A549 (cell line): ENCODE data around the gene FKBP8. TPM values are rescaled to one million over a fixed set of nuclear protein-coding genes. Genes with fewer than 3 reads are reported as not detected.

Experiments used
- ATAC-seq, 2 experiments: fragments of 200-7000 bp in 1 of 2; fragments of >200 bp in 1 of 2; cut with Nextera tagmentation in 1 of 2; cut with Tn5 transposase in 1 of 2; 3 replicates each; pipeline versions ENCODE4 v1.8.0 to v1.9.1; 2018 to 2020; ENCODE audit warnings: mild to moderate bottlenecking in 1 of 2, moderate library complexity in 1 of 2
- CTCF ChIA-PET: fragments of 300-600 bp; sonication (Branson Sonifier 250); formaldehyde crosslinking; extraction: SDS; loops from one replicate; lab custom pipeline; 2021; ENCODE audit warnings: antibody characterized with exemption, inconsistent platforms; lab: Yijun Ruan, JAX
- POLR2A ChIA-PET: fragments of 350-600 bp; formaldehyde crosslinking; extraction: SDS; loops from one replicate; lab custom pipeline; 2021; ENCODE audit warnings: antibody characterized with exemption, inconsistent platforms; lab: Yijun Ruan, JAX
- DNase-seq, 2 experiments: peaks; one replicate each; pipeline versions ENCODE4 v3.0.0 to v3.0.0-alpha.2; 2011 to 2016; ENCODE audit warnings: low read depth in 1 of 2, low spot score in 1 of 2
- FAIRE-seq: peaks from 2 replicates; lab custom pipeline; 2011; peaks lifted over from hg19 to GRCh38; lab: Jason Lieb, UNC
- H3K27ac ChIP-seq, 2 experiments: fragments of >200 bp; sonication (Bioruptor Twin); formaldehyde crosslinking; 3 replicates each; pipeline ENCODE4 v1.5.1; 2016 to 2017
- H3K4me1 ChIP-seq: fragments of >200 bp; sonication (Bioruptor Twin); formaldehyde crosslinking; 3 replicates; pipeline ENCODE4 v1.6.1; 2016
- H3K4me2 ChIP-seq: fragments of >200 bp; sonication (Bioruptor Twin); formaldehyde crosslinking; 3 replicates; pipeline ENCODE4 v1.6.1; 2016
- H3K4me3 ChIP-seq: fragments of >200 bp; sonication (Bioruptor Twin); formaldehyde crosslinking; 3 replicates; pipeline ENCODE4 v1.5.1; 2016
- H3K9me3 ChIP-seq: fragments of >200 bp; sonication (Bioruptor Twin); formaldehyde crosslinking; 3 replicates; pipeline ENCODE4 v1.6.1; 2016
- CBX2 ChIP-seq: fragments of 200-600 bp; sonication (generic); IDR thresholded peaks from 2 replicates; pipeline ENCODE4 v1.6.1; 2016; ENCODE audit warnings: low read depth, mild to moderate bottlenecking, borderline replicate concordance
- CBX8 ChIP-seq: fragments of 200-600 bp; sonication (generic); IDR thresholded peaks from 2 replicates; pipeline ENCODE4 v1.6.1; 2016
- FOSB ChIP-seq: fragments of 250-450 bp; sonication (Bioruptor Pico); IDR thresholded peaks from 2 replicates; pipeline ENCODE4 v1.5.0; 2020; ENCODE audit warnings: mild to moderate bottlenecking, moderate library complexity
- HDAC2 ChIP-seq: fragments of 200-600 bp; sonication (generic); IDR thresholded peaks from 2 replicates; pipeline ENCODE4 v1.6.1; 2016
- HES2 ChIP-seq: fragments of >200 bp; sonication (Bioruptor Twin); formaldehyde crosslinking; IDR thresholded peaks from 2 replicates; pipeline ENCODE4 v1.6.1; 2016
- HEYL ChIP-seq: fragments of 250-450 bp; sonication (Bioruptor Pico); IDR thresholded peaks from 2 replicates; pipeline ENCODE4 v1.8.0; 2021; ENCODE audit warnings: mild to moderate bottlenecking, moderate library complexity
- JUNB ChIP-seq: fragments of >200 bp; sonication (Bioruptor Twin); formaldehyde crosslinking; IDR thresholded peaks from 2 replicates; pipeline ENCODE4 v1.6.1; 2016
- KDM1A ChIP-seq: fragments of 200-600 bp; sonication (generic); IDR thresholded peaks from 2 replicates; pipeline ENCODE4 v1.6.1; 2016; ENCODE audit warnings: low read depth, mild to moderate bottlenecking
- MAZ ChIP-seq: fragments of 150-350 bp; IDR thresholded peaks from 2 replicates; pipeline ENCODE4 v1.6.1; 2014; ENCODE audit warnings: antibody characterized with exemption, low read depth, low read length, borderline replicate concordance
- MYC ChIP-seq: IDR thresholded peaks from 2 replicates; pipeline ENCODE4 v1.6.1; 2012; ENCODE audit warnings: mild to moderate bottlenecking, inconsistent platforms, low read length, improper control_type of control experiment, borderline replicate concordance
- PBX3 ChIP-seq: IDR thresholded peaks from 2 replicates; pipeline ENCODE4 v1.6.1; 2012
- PHF8 ChIP-seq: fragments of 200-600 bp; sonication (generic); IDR thresholded peaks from 2 replicates; pipeline ENCODE4 v1.6.1; 2016; ENCODE audit warnings: low read depth, mild to moderate bottlenecking, antibody characterized with exemption, moderate library complexity, borderline replicate concordance
- POLR2A ChIP-seq: IDR thresholded peaks from 2 replicates; pipeline ENCODE4 v1.6.1; 2012; ENCODE audit warnings: mild to moderate bottlenecking, low read length
- POLR2AphosphoS2 ChIP-seq: conservative IDR thresholded peaks from 2 replicates; pipeline ENCODE4 v1.6.1; 2012; ENCODE audit warnings: low read length, improper control_type of control experiment, inconsistent platforms
- RARB ChIP-seq: fragments of 250-450 bp; sonication (Bioruptor Pico); IDR thresholded peaks from 2 replicates; pipeline ENCODE4 v1.8.0; 2021; ENCODE audit warnings: mild to moderate bottlenecking, moderate library complexity
- REST ChIP-seq: fragments of 200-600 bp; sonication (generic); IDR thresholded peaks from 2 replicates; pipeline ENCODE4 v1.6.1; 2016; ENCODE audit warnings: antibody characterized with exemption, mild to moderate bottlenecking, moderate library complexity
- RFX5 ChIP-seq: fragments of 450-650 bp; IDR thresholded peaks from 2 replicates; pipeline ENCODE4 v1.7.1; 2014; ENCODE audit warnings: antibody characterized with exemption, mild to moderate bottlenecking, moderate library complexity
- RNF2 ChIP-seq: fragments of 200-600 bp; sonication (generic); IDR thresholded peaks from 2 replicates; pipeline ENCODE4 v1.6.1; 2016; ENCODE audit warnings: low read depth, mild to moderate bottlenecking, antibody characterized with exemption, moderate library complexity, borderline replicate concordance
- SMC3 ChIP-seq: fragments of >200 bp; sonication (Bioruptor Twin); formaldehyde crosslinking; IDR thresholded peaks from 3 replicates; pipeline ENCODE4 v1.6.1; 2018; ENCODE audit warnings: inconsistent platforms
- SREBF2 ChIP-seq: fragments of 450-650 bp; IDR thresholded peaks from 2 replicates; pipeline ENCODE4 v1.6.1; 2014; ENCODE audit warnings: mild to moderate bottlenecking, moderate library complexity
- TFCP2L1 ChIP-seq: fragments of 250-450 bp; sonication (Bioruptor Pico); IDR thresholded peaks from 2 replicates; pipeline ENCODE4 v1.5.0; 2021; ENCODE audit warnings: mild to moderate bottlenecking
- TP53 ChIP-seq: fragments of 250-450 bp; sonication (Bioruptor Pico); IDR thresholded peaks from 2 replicates; pipeline ENCODE4 v1.5.0; 2021; ENCODE audit warnings: mild to moderate bottlenecking, moderate library complexity
- USF2 ChIP-seq: fragments of 450-650 bp; IDR thresholded peaks from 2 replicates; pipeline ENCODE4 v1.6.1; 2014; ENCODE audit warnings: antibody characterized with exemption
- WGBS: methylation state at CpG from one replicate; pipeline ENCODE4 v1.1.6; 2017; ENCODE audit errors: missing lambda C conversion rate; 5-methylcytosine and 5-hydroxymethylcytosine counted together
- polyA plus RNA-seq, 4 experiments: library from polyadenylated mRNA; depleted of rRNA in 3 of 4; stranded (reverse); fragments of >200 nt; fragmentation: RNase III in 1 of 4; extraction: RNeasy Plus Mini Kit Qiagen cat#74134 plus additional on column Dnase treatment in 1 of 4; gene quantifications; 2 replicates in 3 of 4; 3 replicates in 1 of 4; pipeline ENCODE4 v1.2.3, GENCODE V29; 2011 to 2017

FKBP8 gene
- polyA plus RNA-seq, 2 of the 4 experiments (the other 2 are of a cell fraction), result 56.1 to 123 TPM

- FAIRE-seq (no peak), ATAC-seq (no peak), DNase-seq (no peak)
- WGBS, result 98% methylated on average over 4 of the region's 7 CpGs
- ChIA-PET CTCF (interaction anchor here (1.5 to 1.7 kb wide), 4 partner anchors 12 to 38 kb away, joined by 4 to 7 read pairs (median 6); no protein-coding TSS in a partner anchor), POLR2A (no interaction called here)
- TF ChIP-seq HEYL (CRISPR knock-in tag) (no peak), PHF8 (no peak), JUNB (no peak), POLR2AphosphoS2 (no peak), REST (no peak), KDM1A (no peak), HDAC2 (no peak)
- Histone ChIP-seq H3K4me3 (no peak overlapping the region), H3K9me3 (no peaks in the 10 kb centered on the region), H3K27ac (no peak overlapping the region), H3K4me2 (no peak overlapping the region), H3K4me1 (peaks cover 35% of the 10 kb centered on the region)
These were observed 34.8 kb downstream of the FKBP8 start for GRCh38 chr19:18508585-18508984.

- DNase-seq (no peak), FAIRE-seq (no peak), ATAC-seq (no peak)
- TF ChIP-seq RARB (CRISPR knock-in tag) (no peak), SREBF2 (no peak), SMC3 (no peak), MYC (no peak), POLR2A (no peak), CBX8 (no peak), HES2 (no peak), TP53 (CRISPR knock-in tag) (no peak), RFX5 (no peak), RNF2 (no peak), TFCP2L1 (CRISPR knock-in tag) (no peak), MAZ (no peak), USF2 (no peak), CBX2 (no peak), FOSB (CRISPR knock-in tag) (no peak), PBX3 (no peak)
- Histone ChIP-seq H3K9me3 (no peaks in the 10 kb centered on the region), H3K4me2 (no peak overlapping the region), H3K4me3 (no peak overlapping the region), H3K4me1 (peaks cover 35% of the 10 kb centered on the region), H3K27ac (no peak overlapping the region; a peak in 1 of 6 replicates)
- ChIA-PET CTCF (interaction anchor here (1.5 to 4.1 kb wide), 2 partner anchors 12 to 38 kb away, joined by 5 to 25 read pairs; no protein-coding TSS in a partner anchor), POLR2A (no interaction called here)
- 82% methylated on average over 11 of the region's 11 CpGs for WGBS
These were observed 35.5 kb downstream of the FKBP8 start for GRCh38 chr19:18507727-18508440.
